Measurements from ENCODE around the gene RNF148. TPM values are rescaled to one million over a fixed set of nuclear protein-coding genes. Genes with fewer than 3 reads are reported as not detected.

RNF148 gene
- total RNA-seq, 6 experiments from 2014 or later: 0.25 to 0.68 (median 0.33) TPM

Small RNA genes within 50 kb of the gene (small RNA-seq; reads per million reads assigned to genes)
- 0 reads per million in 2 experiments for gene AC006463.1

Other genes with a start within 250 kb of the RNF148 start
- under 1 TPM in 5 of 6 experiments, not detected in 1; 0.22 to 0.74 (median 0.35) TPM for gene RNF133, start 3.8 kb downstream of the RNF148 start, total RNA-seq
- 10 to 100 TPM in 2 of 6 experiments, 1 to 10 TPM in 4; 7.6 to 14.7 (median 9.4) TPM for gene CADPS2, start 183.5 kb upstream of the RNF148 start, total RNA-seq

Measured in right lobe of liver (tissue), 5 donors.